GM12874 (cell line): ENCODE data around the gene TNFSF18.

ENCODE experiments used
- CTCF ChIP-seq: IDR thresholded peaks from 2 replicates; pipeline ENCODE4 v1.5.1; 2011; ENCODE audit warnings: low read depth, mild to moderate bottlenecking, control low read depth, low read length, moderate library complexity; ENCODE audit not compliant: insufficient read depth

TNFSF18 gene

GRCh38 chr1:172997941-172998361 is 52.8 kb downstream of the TNFSF18 start:
- TF ChIP-seq CTCF = no peak

DNA sequence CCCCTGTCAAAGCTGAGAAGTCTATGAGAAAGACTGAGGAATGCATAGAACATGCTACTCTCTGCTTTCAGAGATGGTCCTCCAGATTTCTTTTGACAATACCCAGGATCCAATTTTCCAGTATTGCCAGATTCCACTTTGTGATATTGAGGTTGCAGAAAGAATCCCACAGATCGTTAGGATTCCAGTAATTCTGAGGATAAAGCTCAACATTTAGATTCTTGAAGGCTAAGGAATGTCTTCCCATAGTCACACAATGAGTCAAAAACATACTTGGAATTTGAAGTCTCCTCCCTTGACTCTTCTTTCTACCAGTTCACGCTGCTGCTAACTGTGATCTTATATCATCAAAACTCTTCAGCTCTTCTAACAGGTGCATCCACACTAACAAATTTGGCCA is 57.1 kb downstream of the TNFSF18 start:
- no peak for TF ChIP-seq CTCF

DNA sequence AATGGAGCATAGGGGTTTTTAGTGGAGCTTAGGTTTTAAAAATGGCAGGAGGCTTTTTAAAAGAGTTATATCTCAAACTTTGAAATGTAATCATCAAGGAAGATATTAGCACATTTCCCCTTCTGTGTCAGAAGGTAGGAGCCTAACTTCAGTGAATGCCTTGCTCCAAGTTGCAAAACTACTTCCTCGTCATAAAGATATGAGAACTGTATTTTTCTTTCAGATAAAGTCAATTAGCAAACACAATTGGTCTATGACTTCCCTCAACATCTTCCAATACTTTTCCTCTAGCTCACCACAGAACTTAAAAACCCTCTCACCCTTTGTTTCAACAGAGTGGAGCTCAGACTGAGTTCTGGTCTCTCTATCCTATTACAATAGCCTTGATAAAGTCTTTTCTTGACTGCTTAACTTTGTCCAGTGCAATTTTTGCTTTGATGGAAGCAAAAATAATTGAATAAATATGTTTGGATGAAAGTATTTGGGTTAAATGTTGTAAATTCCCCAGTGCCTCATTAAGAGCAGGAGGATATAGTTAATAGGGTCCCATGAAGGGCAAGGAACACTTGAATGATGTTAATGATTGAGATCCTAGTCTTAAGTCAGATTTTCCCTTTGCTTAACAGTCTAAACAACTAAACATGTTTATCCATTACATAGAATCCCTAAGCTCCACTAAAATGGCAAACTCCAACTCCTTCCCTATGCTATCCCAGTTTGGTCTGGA is 58.9 kb downstream of the TNFSF18 start:
- TF ChIP-seq CTCF = no peak

- TF ChIP-seq CTCF = no peak
Observed at GRCh38 chr1:172990598-172991215, 60.0 kb downstream of the TNFSF18 start.
